HepG2 (cell line): Measurements from ENCODE around the gene MUC4. TPM values are rescaled to one million over a fixed set of nuclear protein-coding genes. Genes with fewer than 3 reads are reported as not detected.

Source experiments
- CCDC6 ChIP-seq: sonication (generic); formaldehyde crosslinking; IDR thresholded peaks from 2 replicates; pipeline ENCODE4 v1.8.1; 2022; ENCODE audit warnings: mild to moderate bottlenecking, missing genetic modification reagents, moderate library complexity
- FOXK1 ChIP-seq: sonication (generic); formaldehyde crosslinking; IDR thresholded peaks from 2 replicates; pipeline ENCODE4 v1.4.0; 2020; ENCODE audit warnings: low read depth, missing genetic modification reagents, borderline replicate concordance
- FOXO1 ChIP-seq: sonication (generic); formaldehyde crosslinking; IDR thresholded peaks from 2 replicates; pipeline ENCODE4 v1.4.0; 2020; ENCODE audit warnings: missing genetic modification reagents
- JUNB ChIP-seq: sonication (generic); formaldehyde crosslinking; IDR thresholded peaks from 2 replicates; pipeline ENCODE4 v1.8.0; 2022; ENCODE audit warnings: missing genetic modification reagents, mild to moderate bottlenecking, borderline replicate concordance
- KLF11 ChIP-seq: IDR thresholded peaks from 2 replicates; pipeline ENCODE4 v1.6.1; 2016; ENCODE audit warnings: missing compliant biosample characterization
- MED1 ChIP-seq: sonication (generic); formaldehyde crosslinking; IDR thresholded peaks from 2 replicates; pipeline ENCODE4 v1.4.0; 2020; ENCODE audit warnings: missing genetic modification reagents
- MIER2 ChIP-seq: IDR thresholded peaks from 2 replicates; pipeline ENCODE4 v1.6.1; 2016; ENCODE audit warnings: missing biosample characterization, missing genetic modification reagents
- REPIN1 ChIP-seq: sonication (generic); formaldehyde crosslinking; IDR thresholded peaks from 2 replicates; pipeline ENCODE4 v1.8.0; 2022; ENCODE audit warnings: missing genetic modification reagents, low read depth, mild to moderate bottlenecking, borderline replicate concordance
- TSC22D2 ChIP-seq: sonication (generic); formaldehyde crosslinking; IDR thresholded peaks from 2 replicates; pipeline ENCODE4 v1.5.1; 2020; ENCODE audit warnings: missing genetic modification reagents, mild to moderate bottlenecking, borderline replicate concordance
- ZFX ChIP-seq: sonication (generic); formaldehyde crosslinking; IDR thresholded peaks from 2 replicates; pipeline ENCODE4 v1.4.0; 2020; ENCODE audit warnings: mild to moderate bottlenecking, low read depth, missing genetic modification reagents, moderate library complexity
- ZNF205 ChIP-seq: IDR thresholded peaks from 2 replicates; pipeline ENCODE4 v1.6.1; 2018; ENCODE audit warnings: missing biosample characterization, missing genetic modification reagents
- ZNF530 ChIP-seq: sonication (generic); formaldehyde crosslinking; IDR thresholded peaks from 2 replicates; pipeline ENCODE4 v1.5.0; 2020; ENCODE audit warnings: low read depth, mild to moderate bottlenecking, missing genetic modification reagents
- ZNF556 ChIP-seq: sonication (generic); formaldehyde crosslinking; IDR thresholded peaks from 2 replicates; pipeline ENCODE4 v1.4.0; 2020; ENCODE audit warnings: mild to moderate bottlenecking, missing genetic modification reagents, borderline replicate concordance
- polyA plus RNA-seq, 8 experiments: library from polyadenylated mRNA; depleted of rRNA in 3 of 8; stranded (reverse) in 7 of 8; unstranded in 1 of 8; fragments of >200 nt; fragmentation: Illumina TruSeq in 4 of 8; extraction: Trizol in 4 of 8; gene quantifications; 2 replicates each; pipeline versions ENCODE4 v1.2.1 to v1.2.3, GENCODE V29; 2011 to 2016; ENCODE audit warnings: low read depth in 4 of 8, missing spikeins in 1 of 8, mixed read lengths in 1 of 8; ENCODE audit not compliant: insufficient read depth in 1 of 8
- total RNA-seq, 5 experiments: library from RNA; depleted of rRNA; stranded (reverse); fragments of >200 nt; fragmentation: Illumina TruSeq; extraction: Trizol; gene quantifications; 2 replicates each; pipeline ENCODE4 v1.2.3, GENCODE V29; 2016; ENCODE audit warnings: low read depth in 1 of 5
- TF ChIP-seq, protein P1 (sequence below): sonication (generic); formaldehyde crosslinking; IDR thresholded peaks from 2 replicates; pipeline ENCODE4 v1.5.0; 2020; ENCODE audit warnings: mild to moderate bottlenecking, missing genetic modification reagents, borderline replicate concordance
- TF ChIP-seq, protein P2 (sequence below): sonication (generic); formaldehyde crosslinking; IDR thresholded peaks from 2 replicates; pipeline ENCODE4 v1.5.0; 2020; ENCODE audit warnings: mild to moderate bottlenecking, missing genetic modification reagents, borderline replicate concordance

Gene MUC4
- total and polyA plus RNA-seq, 2 of the 13 experiments (the other 11 are each of a cell fraction or from before 2014, with no cell fraction given), result not detected

DNA sequence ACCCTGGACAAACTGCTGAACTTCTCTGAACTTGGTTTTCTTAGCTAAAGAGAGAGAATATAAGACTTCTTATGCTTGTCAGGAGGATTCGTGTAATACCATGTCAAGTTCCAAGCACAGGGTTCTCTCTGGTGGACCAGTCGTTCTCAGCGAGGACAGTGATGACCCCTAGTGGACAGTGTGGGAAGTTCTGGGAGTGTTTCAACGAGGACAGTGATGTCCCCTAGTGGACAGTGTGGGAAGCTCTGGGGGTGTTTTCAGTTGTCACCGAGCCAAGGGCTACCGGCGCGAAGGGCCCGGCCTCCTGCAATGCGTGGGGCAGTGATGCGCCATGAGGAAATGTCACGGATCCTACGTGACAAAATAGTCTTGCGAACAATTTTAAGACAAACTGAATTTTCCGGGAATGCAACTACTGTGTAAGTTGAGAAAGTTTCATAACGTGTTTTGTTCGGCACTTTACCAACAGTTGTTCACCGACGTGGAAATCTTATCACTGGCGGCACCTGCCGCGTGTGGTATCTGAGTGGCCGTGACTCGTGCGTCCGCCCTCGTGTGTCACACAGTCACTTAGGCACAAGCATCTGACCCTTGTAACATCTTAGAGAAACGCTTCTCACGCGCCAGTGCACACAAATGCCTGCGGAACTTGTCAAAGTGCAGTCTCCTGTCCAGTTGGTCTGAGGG, 39.3 kb upstream of the MUC4 start (continued):
- TF ChIP-seq FOXK1 (CRISPR knock-in tag) (peak; percentile 68; the same call in 1 of the 2 replicates), KLF11 (CRISPR knock-in tag) (peak; percentile 32; the same call in 1 of the 2 replicates), FOXO1 (CRISPR knock-in tag) (peak; percentile 41; the same call in 1 of the 2 replicates), ZNF205 (0 out of 2 replicates have a peak, but pooled peaks have one; percentile 65), MED1 (no peak), ZNF556 (CRISPR knock-in tag) (peak; percentile 52; the same call in 1 of the 2 replicates), JUNB (CRISPR knock-in tag) (no peak), TSC22D2 (no peak), MIER2 (CRISPR knock-in tag) (0 out of 2 replicates have a peak, but pooled peaks have one; percentile 61), ZFX (peak; percentile 34; the same call in 1 of the 2 replicates), ZNF530 (CRISPR knock-in tag) (no peak), REPIN1 (CRISPR knock-in tag) (peak; percentile 71; the same call in 1 of the 2 replicates), CCDC6 (CRISPR knock-in tag) (peak; percentile 83)
- TF ChIP-seq, protein P1, sequence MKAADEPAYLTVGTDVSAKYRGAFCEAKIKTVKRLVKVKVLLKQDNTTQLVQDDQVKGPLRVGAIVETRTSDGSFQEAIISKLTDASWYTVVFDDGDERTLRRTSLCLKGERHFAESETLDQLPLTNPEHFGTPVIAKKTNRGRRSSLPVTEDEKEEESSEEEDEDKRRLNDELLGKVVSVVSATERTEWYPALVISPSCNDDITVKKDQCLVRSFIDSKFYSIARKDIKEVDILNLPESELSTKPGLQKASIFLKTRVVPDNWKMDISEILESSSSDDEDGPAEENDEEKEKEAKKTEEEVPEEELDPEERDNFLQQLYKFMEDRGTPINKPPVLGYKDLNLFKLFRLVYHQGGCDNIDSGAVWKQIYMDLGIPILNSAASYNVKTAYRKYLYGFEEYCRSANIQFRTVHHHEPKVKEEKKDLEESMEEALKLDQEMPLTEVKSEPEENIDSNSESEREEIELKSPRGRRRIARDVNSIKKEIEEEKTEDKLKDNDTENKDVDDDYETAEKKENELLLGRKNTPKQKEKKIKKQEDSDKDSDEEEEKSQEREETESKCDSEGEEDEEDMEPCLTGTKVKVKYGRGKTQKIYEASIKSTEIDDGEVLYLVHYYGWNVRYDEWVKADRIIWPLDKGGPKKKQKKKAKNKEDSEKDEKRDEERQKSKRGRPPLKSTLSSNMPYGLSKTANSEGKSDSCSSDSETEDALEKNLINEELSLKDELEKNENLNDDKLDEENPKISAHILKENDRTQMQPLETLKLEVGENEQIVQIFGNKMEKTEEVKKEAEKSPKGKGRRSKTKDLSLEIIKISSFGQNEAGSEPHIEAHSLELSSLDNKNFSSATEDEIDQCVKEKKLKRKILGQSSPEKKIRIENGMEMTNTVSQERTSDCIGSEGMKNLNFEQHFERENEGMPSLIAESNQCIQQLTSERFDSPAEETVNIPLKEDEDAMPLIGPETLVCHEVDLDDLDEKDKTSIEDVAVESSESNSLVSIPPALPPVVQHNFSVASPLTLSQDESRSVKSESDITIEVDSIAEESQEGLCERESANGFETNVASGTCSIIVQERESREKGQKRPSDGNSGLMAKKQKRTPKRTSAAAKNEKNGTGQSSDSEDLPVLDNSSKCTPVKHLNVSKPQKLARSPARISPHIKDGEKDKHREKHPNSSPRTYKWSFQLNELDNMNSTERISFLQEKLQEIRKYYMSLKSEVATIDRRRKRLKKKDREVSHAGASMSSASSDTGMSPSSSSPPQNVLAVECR (CRISPR knock-in tag), result peak; percentile 24; the same call in 1 of the 2 replicates
- TF ChIP-seq, protein P2, sequence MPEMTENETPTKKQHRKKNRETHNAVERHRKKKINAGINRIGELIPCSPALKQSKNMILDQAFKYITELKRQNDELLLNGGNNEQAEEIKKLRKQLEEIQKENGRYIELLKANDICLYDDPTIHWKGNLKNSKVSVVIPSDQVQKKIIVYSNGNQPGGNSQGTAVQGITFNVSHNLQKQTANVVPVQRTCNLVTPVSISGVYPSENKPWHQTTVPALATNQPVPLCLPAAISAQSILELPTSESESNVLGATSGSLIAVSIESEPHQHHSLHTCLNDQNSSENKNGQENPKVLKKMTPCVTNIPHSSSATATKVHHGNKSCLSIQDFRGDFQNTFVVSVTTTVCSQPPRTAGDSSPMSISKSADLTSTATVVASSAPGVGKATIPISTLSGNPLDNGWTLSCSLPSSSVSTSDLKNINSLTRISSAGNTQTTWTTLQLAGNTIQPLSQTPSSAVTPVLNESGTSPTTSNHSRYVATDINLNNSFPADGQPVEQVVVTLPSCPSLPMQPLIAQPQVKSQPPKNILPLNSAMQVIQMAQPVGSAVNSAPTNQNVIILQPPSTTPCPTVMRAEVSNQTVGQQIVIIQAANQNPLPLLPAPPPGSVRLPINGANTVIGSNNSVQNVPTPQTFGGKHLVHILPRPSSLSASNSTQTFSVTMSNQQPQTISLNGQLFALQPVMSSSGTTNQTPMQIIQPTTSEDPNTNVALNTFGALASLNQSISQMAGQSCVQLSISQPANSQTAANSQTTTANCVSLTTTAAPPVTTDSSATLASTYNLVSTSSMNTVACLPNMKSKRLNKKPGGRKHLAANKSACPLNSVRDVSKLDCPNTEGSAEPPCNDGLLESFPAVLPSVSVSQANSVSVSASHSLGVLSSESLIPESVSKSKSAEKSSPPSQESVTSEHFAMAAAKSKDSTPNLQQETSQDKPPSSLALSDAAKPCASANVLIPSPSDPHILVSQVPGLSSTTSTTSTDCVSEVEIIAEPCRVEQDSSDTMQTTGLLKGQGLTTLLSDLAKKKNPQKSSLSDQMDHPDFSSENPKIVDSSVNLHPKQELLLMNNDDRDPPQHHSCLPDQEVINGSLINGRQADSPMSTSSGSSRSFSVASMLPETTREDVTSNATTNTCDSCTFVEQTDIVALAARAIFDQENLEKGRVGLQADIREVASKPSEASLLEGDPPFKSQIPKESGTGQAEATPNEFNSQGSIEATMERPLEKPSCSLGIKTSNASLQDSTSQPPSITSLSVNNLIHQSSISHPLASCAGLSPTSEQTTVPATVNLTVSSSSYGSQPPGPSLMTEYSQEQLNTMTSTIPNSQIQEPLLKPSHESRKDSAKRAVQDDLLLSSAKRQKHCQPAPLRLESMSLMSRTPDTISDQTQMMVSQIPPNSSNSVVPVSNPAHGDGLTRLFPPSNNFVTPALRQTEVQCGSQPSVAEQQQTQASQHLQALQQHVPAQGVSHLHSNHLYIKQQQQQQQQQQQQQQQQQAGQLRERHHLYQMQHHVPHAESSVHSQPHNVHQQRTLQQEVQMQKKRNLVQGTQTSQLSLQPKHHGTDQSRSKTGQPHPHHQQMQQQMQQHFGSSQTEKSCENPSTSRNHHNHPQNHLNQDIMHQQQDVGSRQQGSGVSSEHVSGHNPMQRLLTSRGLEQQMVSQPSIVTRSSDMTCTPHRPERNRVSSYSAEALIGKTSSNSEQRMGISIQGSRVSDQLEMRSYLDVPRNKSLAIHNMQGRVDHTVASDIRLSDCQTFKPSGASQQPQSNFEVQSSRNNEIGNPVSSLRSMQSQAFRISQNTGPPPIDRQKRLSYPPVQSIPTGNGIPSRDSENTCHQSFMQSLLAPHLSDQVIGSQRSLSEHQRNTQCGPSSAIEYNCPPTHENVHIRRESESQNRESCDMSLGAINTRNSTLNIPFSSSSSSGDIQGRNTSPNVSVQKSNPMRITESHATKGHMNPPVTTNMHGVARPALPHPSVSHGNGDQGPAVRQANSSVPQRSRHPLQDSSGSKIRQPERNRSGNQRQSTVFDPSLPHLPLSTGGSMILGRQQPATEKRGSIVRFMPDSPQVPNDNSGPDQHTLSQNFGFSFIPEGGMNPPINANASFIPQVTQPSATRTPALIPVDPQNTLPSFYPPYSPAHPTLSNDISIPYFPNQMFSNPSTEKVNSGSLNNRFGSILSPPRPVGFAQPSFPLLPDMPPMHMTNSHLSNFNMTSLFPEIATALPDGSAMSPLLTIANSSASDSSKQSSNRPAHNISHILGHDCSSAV, result no peak
